GM21529 (cell line): ENCODE measurements around the gene WASF3.

Experiments
- ATAC-seq: cut with Tn5 transposase; IDR thresholded peaks from one replicate; pipeline ENCODE4 v1.9.1; 2021; ENCODE audit not compliant: unreplicated experiment

The WASF3 gene

DNA sequence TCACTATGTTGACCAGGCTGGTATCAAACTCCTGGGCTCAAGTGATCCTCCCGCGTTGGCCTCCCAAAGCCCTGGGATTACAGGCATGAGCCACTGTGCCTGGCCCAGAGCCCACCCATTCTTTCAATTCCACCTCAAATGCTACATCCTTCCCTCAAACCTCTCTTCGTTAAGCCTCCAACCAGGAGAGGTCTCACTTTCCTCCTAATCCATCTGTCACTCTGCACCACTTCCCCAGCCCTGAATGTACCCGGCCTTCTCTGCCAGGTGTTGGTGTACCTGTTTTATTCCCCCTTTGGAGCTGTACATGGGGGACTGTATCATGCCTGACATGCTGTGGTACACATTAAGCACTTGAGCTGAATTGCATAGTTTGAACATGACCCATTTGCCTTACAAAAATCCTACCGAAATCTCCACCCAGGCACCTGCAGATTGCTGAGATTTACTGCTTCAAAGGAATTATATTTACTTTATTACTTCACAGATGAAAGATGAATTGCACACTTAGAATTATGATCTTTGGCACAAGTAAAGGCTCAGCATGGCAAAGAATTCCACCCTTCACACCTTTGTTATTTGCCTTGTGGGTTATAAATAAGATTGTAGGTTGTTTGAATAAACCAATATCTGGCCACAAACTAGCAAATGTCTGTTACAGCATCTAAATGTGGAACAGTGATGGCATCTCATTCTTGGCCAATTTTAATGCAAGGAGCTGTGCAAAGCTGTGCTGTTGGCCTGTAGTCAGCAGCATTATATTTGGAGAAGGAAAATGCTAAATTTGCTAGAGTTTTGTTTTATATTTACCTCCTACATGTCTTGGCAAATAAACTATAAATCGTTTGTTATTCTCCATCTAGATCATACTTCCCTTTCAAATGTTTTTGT is 15.6 kb upstream of the WASF3 start:
- ATAC-seq: no peak

DNA sequence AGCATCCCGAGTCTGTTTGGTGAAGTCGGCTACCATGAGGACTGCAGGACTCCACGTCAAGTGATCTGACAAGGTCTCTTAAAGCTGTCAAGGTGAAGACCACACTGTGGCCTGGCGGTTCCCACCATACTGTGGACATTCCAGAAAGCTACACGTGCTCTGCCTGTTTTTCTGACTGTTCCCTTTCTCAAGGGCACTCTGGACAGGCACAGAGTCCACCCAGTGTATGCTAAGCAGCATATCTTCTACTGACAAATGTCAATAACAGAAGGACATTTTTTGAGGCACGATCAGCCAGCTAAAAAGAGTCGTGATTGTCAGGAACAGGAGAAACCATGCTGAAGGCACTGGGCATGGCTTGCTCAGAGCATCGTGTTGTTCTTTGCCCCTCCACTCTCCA is 12.8 kb upstream of the WASF3 start:
- ATAC-seq: no peak

DNA sequence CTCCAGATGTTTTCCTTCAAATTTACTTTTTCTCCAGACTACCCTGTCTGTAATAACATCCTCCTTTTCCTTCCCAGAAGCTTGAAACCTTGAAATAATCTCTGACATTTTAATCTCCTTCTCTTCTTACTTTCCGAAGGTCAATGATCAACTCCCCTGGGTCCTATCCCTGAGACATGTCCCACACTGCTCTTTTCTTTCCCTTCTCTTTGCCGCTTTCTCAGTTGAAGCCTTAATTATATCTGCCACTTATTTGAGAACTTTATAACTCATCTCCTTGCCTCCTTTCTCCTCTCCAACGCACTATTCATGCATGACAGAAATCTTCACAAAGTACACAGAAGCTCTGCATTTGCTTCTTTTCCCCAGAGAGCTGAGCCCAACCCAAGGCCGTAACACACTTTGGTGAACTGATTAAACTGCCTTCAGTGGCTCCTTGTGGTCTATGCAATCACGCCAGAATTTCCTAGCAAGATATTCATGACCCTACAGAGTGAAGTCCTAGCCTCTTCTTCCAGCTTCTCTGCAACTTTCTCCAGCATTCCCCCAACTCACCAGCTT is 9.2 kb upstream of the WASF3 start:
- no peak for ATAC-seq

DNA sequence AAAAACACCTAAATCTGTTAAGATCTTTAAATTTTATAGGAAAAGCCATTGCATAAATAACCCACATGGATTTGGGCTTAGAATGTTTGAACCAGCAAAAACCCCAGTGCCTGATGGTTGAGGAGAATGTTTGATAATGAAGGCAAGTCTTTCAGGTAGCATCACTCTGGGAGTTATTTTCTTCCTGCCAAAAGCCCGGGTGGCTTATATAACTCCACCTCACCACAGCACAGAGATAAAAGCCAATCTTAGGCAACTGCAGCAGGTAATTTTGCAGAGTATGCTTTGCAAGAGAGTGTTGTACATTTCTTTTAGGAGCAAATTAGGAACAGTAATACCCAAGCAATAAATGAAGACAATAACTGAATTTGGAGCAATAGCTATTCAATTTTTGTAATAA is 7.8 kb upstream of the WASF3 start:
- ATAC-seq: no peak

DNA sequence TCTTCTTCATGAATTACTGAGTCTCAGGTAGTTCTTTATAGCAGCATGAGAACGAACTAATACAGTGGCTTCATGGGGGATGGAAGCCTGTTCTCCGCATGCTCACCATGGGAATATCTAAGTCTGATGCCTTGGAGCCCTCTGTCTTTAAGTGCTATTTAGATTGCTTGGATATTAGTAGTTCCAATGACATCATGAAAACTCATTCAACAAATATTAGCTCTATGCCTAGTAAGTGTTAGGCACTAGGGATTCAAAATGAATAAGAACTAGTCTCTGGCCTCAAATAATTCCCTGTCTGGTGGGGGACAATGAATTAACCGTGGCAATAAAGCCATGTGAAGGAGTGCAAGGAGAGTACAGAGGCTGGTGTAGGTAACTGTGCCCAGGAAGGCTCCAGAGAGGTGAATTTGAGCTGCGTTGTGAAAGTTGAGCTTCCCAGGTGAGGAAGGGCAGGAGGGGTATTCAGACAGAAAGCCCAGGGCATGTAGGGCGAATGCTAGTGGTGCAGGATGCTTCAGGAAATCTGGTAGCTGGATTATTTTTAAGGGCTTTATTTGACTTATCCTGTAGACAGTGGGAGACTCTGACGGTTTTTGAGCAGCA is 6.1 kb upstream of the WASF3 start:
- no peak for ATAC-seq

DNA sequence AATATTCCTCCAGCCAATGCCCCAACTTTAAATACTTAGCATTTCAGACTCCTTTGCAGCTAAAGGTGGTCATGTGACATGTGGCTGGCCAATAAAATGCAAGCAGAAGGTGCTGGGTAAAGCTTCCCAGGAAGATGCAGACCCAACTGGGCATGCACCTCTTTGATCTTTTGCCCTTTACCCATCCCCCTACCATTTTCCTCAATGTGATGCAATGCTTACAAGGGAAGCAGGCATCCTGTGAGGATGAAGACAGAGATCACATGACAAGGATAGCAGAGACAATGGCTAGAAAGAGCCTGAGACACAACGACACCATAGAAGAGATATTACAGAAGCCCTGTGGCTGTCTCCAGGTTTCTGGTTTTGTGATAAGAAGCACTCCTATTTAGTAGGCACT is 2.1 kb upstream of the WASF3 start:
- ATAC-seq: no peak

DNA sequence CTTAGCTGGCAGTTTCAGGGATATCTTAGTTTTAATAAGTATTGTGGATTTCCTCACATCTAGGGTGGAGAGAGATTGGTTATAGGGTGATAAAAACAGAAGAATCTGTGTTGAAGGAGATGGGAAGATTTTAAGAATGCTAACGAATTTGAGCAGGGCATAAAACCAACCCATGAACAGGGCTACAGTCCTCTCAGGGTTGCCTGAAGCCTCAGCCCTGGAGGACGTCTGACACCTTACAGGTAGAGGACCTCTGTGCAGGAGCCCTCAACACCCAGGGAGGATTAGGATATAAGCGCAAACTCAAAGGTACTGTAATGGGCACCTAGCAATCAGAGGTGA is 461 bp upstream of the WASF3 start:
- peak; percentile 23 for ATAC-seq

DNA sequence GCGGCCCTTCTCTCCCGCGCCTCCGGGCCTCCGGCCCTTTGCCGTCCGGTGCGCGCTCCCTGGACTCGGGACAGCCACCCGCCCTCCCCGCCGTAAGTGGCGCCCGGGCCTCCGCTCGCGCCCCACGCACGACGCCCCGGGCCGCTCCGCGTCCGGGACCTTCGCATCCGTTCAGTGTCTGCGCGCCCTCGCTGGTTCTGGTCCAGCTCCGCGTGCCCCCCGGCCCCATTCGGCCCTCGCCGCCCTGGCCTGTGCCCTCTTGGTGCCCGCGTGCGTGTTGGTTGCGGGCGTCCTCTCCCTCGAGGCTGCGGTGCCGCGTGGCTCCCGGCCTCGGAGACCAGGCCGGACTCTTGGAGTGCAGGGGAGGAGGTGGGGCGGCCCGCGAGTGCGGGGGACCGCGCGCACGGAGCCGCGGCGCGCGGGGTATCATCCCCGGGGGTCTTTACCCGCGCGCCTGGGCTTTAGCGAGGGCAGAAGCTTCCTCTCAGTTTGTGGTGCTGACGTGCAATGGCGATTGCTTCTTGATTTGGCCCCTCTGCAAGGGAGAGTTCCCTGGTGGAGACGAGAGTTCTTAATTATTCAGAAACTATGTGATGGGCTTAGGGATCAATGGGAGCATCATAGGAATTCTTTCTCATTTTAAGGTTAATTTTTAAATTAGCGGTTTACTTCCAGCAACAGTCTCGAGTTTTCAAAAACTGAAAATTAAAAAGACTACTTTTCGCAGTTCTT is 757 bp downstream of the WASF3 start:
- peak; percentile 5 for ATAC-seq

DNA sequence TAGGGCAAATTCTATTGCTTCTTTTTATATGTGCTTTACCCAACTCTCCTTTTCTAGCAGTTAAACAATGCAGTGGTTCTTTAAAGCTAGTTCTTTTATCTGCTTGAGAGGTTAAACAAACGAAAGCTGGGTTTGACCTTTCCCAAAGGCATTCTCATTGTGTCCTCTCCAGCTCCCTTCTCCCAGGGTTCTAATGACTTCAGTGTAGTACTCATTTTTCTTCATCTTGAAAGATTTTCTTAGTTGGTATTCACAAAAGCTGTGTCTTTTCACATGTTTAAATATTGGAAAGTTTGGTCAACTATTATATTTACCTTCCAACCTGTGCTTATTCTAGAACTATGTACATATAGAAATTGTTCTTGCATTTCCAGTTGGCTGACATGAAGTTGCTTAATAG is 1.5 kb downstream of the WASF3 start:
- ATAC-seq: no peak

DNA sequence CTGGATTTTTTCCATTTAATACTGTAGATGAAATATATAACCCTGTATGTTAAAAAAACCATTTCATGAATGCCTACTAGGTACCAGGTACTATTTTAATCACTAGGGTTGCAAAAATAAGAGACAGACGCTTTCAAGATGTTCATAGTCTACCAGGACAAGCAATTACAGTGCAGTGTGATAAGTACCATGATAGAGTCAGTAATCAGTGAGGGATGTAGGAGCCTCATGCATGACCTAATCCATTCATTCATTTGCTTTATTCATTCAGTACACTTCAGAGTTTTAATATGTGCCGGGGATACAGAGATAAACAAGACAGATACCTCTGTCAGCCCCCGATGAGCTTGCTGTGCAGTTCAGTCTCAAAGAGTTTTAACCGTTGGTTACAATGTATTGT is 3.0 kb downstream of the WASF3 start:
- no peak for ATAC-seq

DNA sequence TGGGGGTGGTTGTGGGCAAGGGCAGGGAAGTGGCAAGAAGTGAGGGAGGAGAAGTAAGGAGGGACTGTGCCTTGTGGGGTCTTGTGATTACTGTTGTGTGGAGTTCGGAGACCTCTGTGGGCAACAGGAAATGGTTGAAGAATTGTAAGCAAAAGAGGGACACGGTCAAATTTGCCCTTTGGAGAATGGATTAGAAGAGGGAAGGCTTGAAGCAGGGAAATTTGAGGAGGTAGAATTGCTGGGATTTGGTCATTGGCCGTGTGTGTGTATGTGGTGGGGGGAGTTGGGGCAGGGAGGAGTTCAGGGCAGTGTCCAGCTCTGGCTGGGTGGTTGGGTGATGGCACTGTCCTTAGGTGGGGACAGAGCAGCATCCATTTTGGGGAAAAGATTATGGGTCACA is 3.6 kb downstream of the WASF3 start:
- ATAC-seq: no peak

DNA sequence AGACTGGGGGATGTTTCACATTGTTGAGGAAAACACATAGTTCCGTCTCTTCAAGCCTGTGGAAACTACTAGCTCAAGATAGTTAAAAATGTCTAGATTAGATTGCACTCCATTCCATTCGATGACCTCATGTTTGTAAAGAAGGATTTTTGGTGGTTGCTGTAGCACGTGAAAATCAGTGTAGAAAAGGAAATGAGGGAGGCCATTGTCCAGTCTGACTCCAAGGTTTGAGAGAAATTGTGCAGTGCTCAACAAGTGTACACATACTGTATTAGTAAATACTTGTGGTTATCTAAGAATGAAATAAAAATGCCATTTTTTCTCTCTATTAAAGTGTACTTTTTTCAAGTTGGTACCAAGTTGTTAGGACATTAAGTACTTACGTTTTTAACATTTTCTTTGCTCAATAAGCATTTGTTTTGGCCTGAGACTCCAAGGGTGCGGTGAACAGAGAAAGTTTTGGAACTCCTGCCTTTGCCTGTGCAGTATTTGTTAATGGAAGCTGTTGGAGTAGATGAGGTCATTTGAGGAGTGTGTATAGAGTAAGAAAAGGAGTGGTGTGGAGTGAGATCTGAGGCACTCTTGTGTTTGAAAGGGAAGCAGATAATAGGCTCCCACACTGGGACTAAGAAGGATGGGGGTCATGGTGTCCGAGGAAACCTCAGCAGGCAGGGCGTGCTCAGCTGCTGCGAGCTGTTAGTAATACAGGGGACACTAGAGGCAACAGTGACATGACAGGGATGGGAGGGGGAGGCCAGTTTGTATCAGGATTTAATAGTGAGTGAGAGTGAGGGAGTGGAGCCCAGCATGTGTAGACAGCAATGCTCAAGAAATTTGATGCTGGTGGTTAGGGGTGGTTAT is 4.4 kb downstream of the WASF3 start:
- ATAC-seq: no peak

DNA sequence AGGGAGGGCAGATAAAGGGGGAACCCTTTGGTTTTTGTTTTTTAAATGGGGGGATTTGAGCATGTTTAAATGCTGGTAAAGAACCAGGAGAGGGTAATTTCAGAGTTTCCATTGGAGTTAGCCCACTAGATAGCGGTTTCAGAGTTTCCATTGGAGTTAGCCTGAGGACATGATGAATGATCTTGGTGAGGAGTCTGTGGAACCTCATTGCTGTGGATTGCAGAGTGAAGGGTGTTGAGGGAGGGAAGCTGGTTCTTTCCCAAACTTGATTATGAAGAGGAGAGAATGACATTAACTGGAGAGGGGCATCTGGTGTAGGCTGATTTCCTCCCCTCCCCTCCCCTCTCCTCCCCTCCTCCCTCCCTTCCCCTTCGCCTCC is 5.0 kb downstream of the WASF3 start:
- ATAC-seq: no peak

DNA sequence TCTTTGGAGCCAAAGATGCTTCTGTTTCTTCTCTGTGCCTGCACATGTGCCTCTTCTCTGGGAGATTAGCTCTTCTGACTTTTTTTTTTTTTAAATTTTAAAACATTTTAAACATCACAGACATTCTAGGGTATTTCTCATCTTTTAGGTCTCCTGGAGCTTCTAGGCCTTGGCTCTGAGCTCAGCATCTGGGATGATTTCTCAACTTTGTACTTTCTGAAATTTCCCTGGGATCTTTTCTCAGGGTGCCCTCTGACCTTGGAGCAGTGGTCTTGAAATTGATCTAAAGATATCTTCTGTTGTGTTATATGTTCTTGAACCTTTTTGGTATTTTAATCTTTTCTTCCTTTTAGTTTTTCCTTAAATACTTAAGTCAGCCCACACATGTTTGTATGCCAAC is 6.2 kb downstream of the WASF3 start:
- no peak for ATAC-seq

DNA sequence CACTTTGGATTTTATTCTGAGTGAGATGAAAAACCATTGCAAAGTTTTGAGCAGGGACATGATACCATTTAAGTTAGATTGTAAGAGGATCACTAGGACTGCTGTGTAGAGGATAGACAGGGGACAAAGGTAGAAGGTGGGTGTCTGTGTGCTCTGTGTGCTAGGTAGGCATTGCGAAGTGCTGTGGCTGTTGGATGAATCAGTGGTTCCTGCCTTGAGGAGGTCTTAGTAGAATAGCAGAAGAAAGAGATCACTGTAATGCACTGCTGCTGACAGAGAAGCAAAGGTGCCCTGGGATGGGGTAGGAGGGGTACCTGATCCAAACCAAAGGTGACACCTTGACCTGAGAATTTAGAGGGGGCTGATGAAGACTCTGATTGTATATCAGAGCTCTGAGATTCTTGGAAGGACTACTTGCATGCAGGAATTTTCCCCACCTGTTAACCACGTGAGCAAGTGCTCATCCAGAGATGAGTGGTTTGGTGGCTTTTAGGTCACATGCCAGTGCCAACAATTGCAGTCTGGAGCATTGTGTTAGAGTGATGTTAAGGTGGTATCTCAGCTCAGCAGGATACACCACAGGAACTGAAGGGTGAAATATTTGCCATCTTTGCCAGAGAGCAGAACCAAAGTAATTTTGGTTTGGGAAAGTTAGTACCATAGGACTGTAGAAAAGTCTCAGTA is 10.8 kb downstream of the WASF3 start:
- no peak for ATAC-seq

DNA sequence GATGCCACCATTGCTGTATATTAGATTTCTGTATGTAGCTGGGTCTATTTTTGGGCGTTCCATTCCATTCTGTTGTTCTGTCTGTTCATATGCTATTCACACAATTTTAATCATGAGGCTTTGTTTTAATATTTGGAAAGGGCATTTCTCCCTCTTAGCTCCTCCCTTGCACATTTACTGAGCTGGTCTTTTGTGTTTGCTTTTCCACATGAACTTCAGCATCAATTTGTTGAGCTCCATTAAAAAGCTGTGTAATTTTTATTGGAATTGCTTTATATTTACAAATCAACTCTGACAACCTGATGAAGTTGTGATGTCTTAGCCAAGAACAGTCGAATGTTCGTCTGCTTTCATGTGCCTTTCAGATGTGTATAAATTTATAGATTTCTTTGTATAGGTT is 14.0 kb downstream of the WASF3 start:
- no peak for ATAC-seq

DNA sequence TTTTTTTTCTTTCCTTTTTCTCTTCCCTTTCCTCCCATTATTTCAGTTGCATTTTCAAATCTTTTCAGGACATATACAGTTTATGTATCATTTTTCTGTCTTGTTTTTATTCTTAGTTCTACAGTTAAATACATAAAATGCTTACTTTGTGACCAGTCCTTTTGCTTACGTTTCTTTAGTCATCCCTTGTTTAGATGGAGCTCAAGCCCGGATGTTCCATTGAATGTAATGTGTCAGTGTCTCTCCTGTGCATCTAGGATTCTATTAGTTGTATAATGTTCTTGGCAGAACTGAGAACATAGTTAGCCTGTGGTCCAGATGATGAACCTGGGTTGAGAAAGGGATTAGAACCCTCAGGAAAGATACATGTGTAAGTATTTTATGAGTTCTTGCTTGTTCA is 17.8 kb downstream of the WASF3 start:
- no peak for ATAC-seq

DNA sequence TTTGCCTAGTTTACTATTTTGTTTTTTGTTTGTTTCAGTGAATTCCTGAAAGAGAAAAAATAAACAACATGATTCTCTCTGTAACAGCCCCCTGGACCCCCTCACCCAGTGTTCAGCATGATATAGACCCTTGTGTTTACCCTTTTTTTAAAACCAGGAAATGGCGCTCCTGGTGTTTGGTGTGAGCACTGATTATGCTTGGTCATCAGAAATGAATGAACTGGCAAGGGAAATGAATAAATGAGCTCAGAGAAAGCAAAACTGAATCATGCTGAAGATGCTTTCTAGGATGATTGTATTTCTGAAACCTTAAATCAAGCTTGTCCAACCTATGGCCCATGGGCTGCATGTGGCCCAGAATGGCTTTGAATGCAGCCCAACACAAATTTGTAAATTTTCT is 22.1 kb downstream of the WASF3 start:
- ATAC-seq: no peak

DNA sequence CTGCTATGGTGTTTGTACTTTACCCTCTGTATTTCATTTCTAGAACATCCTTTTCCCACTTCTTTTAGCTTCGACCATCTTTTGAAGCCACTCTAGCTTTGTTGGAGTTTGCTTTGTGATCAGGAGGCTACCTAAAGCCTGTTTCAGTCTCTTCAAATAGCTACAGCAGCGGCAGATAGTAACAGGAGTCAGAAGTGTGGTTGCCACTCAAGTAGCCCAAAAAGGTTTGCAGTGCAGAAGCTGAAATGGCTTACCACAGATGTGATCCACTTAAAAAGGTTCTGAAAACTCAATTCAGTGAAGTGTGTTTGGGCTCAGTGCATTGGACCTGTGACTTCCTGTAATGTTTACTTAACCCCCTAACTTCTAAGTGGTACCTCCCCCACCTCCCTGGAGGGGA is 26.2 kb downstream of the WASF3 start:
- no peak for ATAC-seq

DNA sequence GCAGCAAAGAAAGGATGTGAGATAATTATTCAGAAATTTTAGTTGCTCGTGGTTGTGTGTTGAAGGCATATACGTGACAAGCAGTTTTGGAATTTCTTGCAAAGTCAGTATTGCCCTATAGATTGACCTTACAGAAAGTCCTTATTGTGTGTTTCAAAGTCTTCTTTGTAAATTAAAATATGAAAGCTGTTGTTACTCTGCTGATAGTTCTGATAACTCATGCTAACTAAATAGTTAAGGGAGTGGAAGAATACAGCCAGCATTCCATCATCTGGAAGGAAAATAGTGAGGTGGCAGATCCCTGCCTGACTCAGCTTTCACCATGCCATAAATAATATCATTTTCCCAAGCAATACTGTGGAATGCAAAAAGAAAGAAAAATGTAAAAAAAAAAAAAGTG is 27.2 kb downstream of the WASF3 start:
- ATAC-seq: no peak
